GM12874 (cell line): Measurements from ENCODE around the gene TLR7.

ENCODE experiments used
- CTCF ChIP-seq: IDR thresholded peaks from 2 replicates; pipeline ENCODE4 v1.5.1; 2011; ENCODE audit warnings: low read depth, mild to moderate bottlenecking, control low read depth, low read length, moderate library complexity; ENCODE audit not compliant: insufficient read depth

TLR7 gene

GRCh38 chrX:12898073-12898472, 31.2 kb downstream of the TLR7 start:
- TF ChIP-seq CTCF, result no peak

GRCh38 chrX:12899506-12899905, 32.6 kb downstream of the TLR7 start:
- TF ChIP-seq CTCF, result no peak

GRCh38 chrX:12901486-12901885, 34.6 kb downstream of the TLR7 start:
- TF ChIP-seq CTCF, result peak; percentile 48

GRCh38 chrX:12903646-12904045, 36.8 kb downstream of the TLR7 start:
- no peak for TF ChIP-seq CTCF

GRCh38 chrX:12906046-12906761, 39.3 kb downstream of the TLR7 start, which contains the start of gene TLR8:
TSS of gene TLR8 (plus strand) at chrX:12906620. CDS start at chrX:12906707, 87 bp downstream.
- no peak for TF ChIP-seq CTCF

- TF ChIP-seq CTCF, result no peak
Measured at GRCh38 chrX:12910423-12911121, 43.7 kb downstream of the TLR7 start.

GRCh38 chrX:12911122-12911470, 44.2 kb downstream of the TLR7 start:
- TF ChIP-seq CTCF, result no peak
